Measurements from ENCODE around the gene MUC6.

MUC6 gene

GRCh38 chr11:1036303-1036923 lies at the start of gene MUC6:
Gene MUC6 (minus strand): TSS chr11:1036718. CDS start chr11:1036655, 63 bp downstream.
- DNase-seq (ENCODE audit: low read depth in 2 of 2) = no peak

- no peak for DNase-seq (ENCODE audit: low read depth in 2 of 2)
Observed at GRCh38 chr11:1085440-1086170, 49.1 kb upstream of the MUC6 start.

- DNase-seq (ENCODE audit: low read depth in 2 of 2) = no peak
Observed at GRCh38 chr11:1084561-1085439, 48.3 kb upstream of the MUC6 start.

GRCh38 chr11:1083621-1084551 lies 47.4 kb upstream of the MUC6 start:
- DNase-seq (ENCODE audit: low read depth in 2 of 2) = no peak

- DNase-seq (ENCODE audit: low read depth in 2 of 2) = no peak
Observed at GRCh38 chr11:1082728-1083620, 46.5 kb upstream of the MUC6 start.

- no peak for DNase-seq (ENCODE audit: low read depth in 2 of 2)
Observed at GRCh38 chr11:1082346-1082727, 45.8 kb upstream of the MUC6 start.

- DNase-seq (ENCODE audit: low read depth in 2 of 2) = no peak
Observed at GRCh38 chr11:1081601-1082311, 45.2 kb upstream of the MUC6 start.

- DNase-seq (ENCODE audit: low read depth in 2 of 2) = no peak
Observed at GRCh38 chr11:1078191-1078601, 41.7 kb upstream of the MUC6 start.

GRCh38 chr11:1077417-1078119 lies 41.0 kb upstream of the MUC6 start:
- DNase-seq (ENCODE audit: low read depth in 2 of 2) = no peak

- DNase-seq (ENCODE audit: low read depth in 2 of 2) = no peak
Observed at GRCh38 chr11:1077033-1077416, 40.5 kb upstream of the MUC6 start.

GRCh38 chr11:1076061-1076665 lies 39.6 kb upstream of the MUC6 start:
- no peak for DNase-seq (ENCODE audit: low read depth in 2 of 2)

GRCh38 chr11:1075341-1075911 lies 38.9 kb upstream of the MUC6 start:
- no peak for DNase-seq (ENCODE audit: low read depth in 2 of 2)

- DNase-seq (ENCODE audit: low read depth in 2 of 2) = no peak
Observed at GRCh38 chr11:1074244-1075221, 38.0 kb upstream of the MUC6 start, which contains the start of gene MUC2. Gene MUC2 (plus strand): TSS chr11:1074874.

GRCh38 chr11:1073851-1074243 lies 37.3 kb upstream of the MUC6 start:
- DNase-seq (ENCODE audit: low read depth in 2 of 2) = no peak

- DNase-seq (ENCODE audit: low read depth in 2 of 2) = no peak
Observed at GRCh38 chr11:1073261-1073724, 36.8 kb upstream of the MUC6 start.

GRCh38 chr11:1072821-1073231 lies 36.3 kb upstream of the MUC6 start:
- no peak for DNase-seq (ENCODE audit: low read depth in 2 of 2)

All from stimulated activated CD8-positive, alpha-beta memory T cell treated with anti-CD3 and anti-CD28 coated beads, Interleukin-15, amount 100 ng/mL, for 4 hours (primary cell).